ENCODE results near the gene SNX20. TPM values are rescaled to one million over a fixed set of nuclear protein-coding genes. Genes with fewer than 3 reads are reported as not detected.

SNX20 gene
- total RNA-seq: 34.9 and 35.2 TPM in 2 replicates

- peak; percentile 42 for DNase-seq (ENCODE audit: low spot score)
- H3K4me1 Mint-ChIP-seq (ENCODE audit: low read depth): peaks cover 81% of the 10 kb centered on the region
- H3K27me3 Mint-ChIP-seq (ENCODE audit: low read depth): no peaks in the 10 kb centered on the region
- H3K27ac Mint-ChIP-seq: peak within 1 kb of the TSS; percentile 87
- H3K36me3 Mint-ChIP-seq (ENCODE audit: low read depth): peaks cover 38% of the 10 kb centered on the region
- peak within 1 kb of the TSS; percentile 87 for H3K4me3 Mint-ChIP-seq (ENCODE audit: low read depth)
- intact Hi-C loops (cut with micrococcal nuclease): no loop called here
- H3K9me3 Mint-ChIP-seq: no peaks in the 10 kb centered on the region
Measured at GRCh38 chr16:50681021-50681885, at the start of gene SNX20. SNX20 (minus strand) TSS chr16:50681312; CDS start chr16:50677526, 3,786 bp downstream.

GRCh38 chr16:50724306-50724705, 43.2 kb upstream of the SNX20 start:
- Mint-ChIP-seq H3K27ac (no peak overlapping the region), H3K4me3 (ENCODE audit: low read depth) (no peak overlapping the region), H3K27me3 (ENCODE audit: low read depth) (no peaks in the 10 kb centered on the region), H3K4me1 (ENCODE audit: low read depth) (peaks cover 19% of the 10 kb centered on the region), H3K9me3 (peaks cover 28% of the 10 kb centered on the region), H3K36me3 (ENCODE audit: low read depth) (peaks cover 63% of the 10 kb centered on the region)
- intact Hi-C loops (cut with micrococcal nuclease): no loop called here
- no peak for DNase-seq (ENCODE audit: low spot score)

- H3K27ac Mint-ChIP-seq: no peak overlapping the region
- intact Hi-C loops (cut with micrococcal nuclease): no loop called here
- H3K36me3 Mint-ChIP-seq (ENCODE audit: low read depth): peaks cover 59% of the 10 kb centered on the region
- H3K4me1 Mint-ChIP-seq (ENCODE audit: low read depth): peaks cover 24% of the 10 kb centered on the region
- peaks cover 28% of the 10 kb centered on the region for H3K9me3 Mint-ChIP-seq
- H3K27me3 Mint-ChIP-seq (ENCODE audit: low read depth): no peaks in the 10 kb centered on the region
- H3K4me3 Mint-ChIP-seq (ENCODE audit: low read depth): no peak overlapping the region
- no peak for DNase-seq (ENCODE audit: low spot score)
Measured at GRCh38 chr16:50722960-50723359, 41.8 kb upstream of the SNX20 start.

- no peak for DNase-seq (ENCODE audit: low spot score)
- H3K36me3 Mint-ChIP-seq (ENCODE audit: low read depth): peaks cover 57% of the 10 kb centered on the region
- H3K4me3 Mint-ChIP-seq (ENCODE audit: low read depth): no peak overlapping the region
- H3K27ac Mint-ChIP-seq: no peak overlapping the region
- intact Hi-C loops (cut with micrococcal nuclease): no loop called here
- H3K9me3 Mint-ChIP-seq: peaks cover 28% of the 10 kb centered on the region
- H3K27me3 Mint-ChIP-seq (ENCODE audit: low read depth): no peaks in the 10 kb centered on the region
- peaks cover 28% of the 10 kb centered on the region for H3K4me1 Mint-ChIP-seq (ENCODE audit: low read depth)
Measured at GRCh38 chr16:50722405-50722737, 41.3 kb upstream of the SNX20 start.

- no peak overlapping the region for H3K4me3 Mint-ChIP-seq (ENCODE audit: low read depth)
- intact Hi-C loops (cut with micrococcal nuclease): no loop called here
- H3K9me3 Mint-ChIP-seq: peaks cover 28% of the 10 kb centered on the region
- H3K27ac Mint-ChIP-seq: no peak overlapping the region
- H3K27me3 Mint-ChIP-seq (ENCODE audit: low read depth): no peaks in the 10 kb centered on the region
- H3K4me1 Mint-ChIP-seq (ENCODE audit: low read depth): peaks cover 34% of the 10 kb centered on the region
- DNase-seq (ENCODE audit: low spot score): no peak
- peaks cover 59% of the 10 kb centered on the region for H3K36me3 Mint-ChIP-seq (ENCODE audit: low read depth)
Measured at GRCh38 chr16:50721549-50722404, 40.7 kb upstream of the SNX20 start.

GRCh38 chr16:50719401-50720337, 38.6 kb upstream of the SNX20 start:
- Mint-ChIP-seq H3K27me3 (ENCODE audit: low read depth) (no peaks in the 10 kb centered on the region), H3K27ac (no peak overlapping the region), H3K36me3 (ENCODE audit: low read depth) (peaks cover 46% of the 10 kb centered on the region), H3K4me1 (ENCODE audit: low read depth) (peaks cover 35% of the 10 kb centered on the region), H3K4me3 (ENCODE audit: low read depth) (no peak overlapping the region), H3K9me3 (peaks cover 20% of the 10 kb centered on the region)
- no peak for DNase-seq (ENCODE audit: low spot score)
- intact Hi-C loops (cut with micrococcal nuclease): no loop called here

- no peaks in the 10 kb centered on the region for H3K27me3 Mint-ChIP-seq (ENCODE audit: low read depth)
- no peak for DNase-seq (ENCODE audit: low spot score)
- H3K4me1 Mint-ChIP-seq (ENCODE audit: low read depth): peaks cover 34% of the 10 kb centered on the region
- peaks cover 38% of the 10 kb centered on the region for H3K36me3 Mint-ChIP-seq (ENCODE audit: low read depth)
- peaks cover 12% of the 10 kb centered on the region for H3K9me3 Mint-ChIP-seq
- H3K27ac Mint-ChIP-seq: no peak overlapping the region
- intact Hi-C loops (cut with micrococcal nuclease): no loop called here
- H3K4me3 Mint-ChIP-seq (ENCODE audit: low read depth): no peak overlapping the region
Measured at GRCh38 chr16:50718761-50719400, 37.8 kb upstream of the SNX20 start.

GRCh38 chr16:50718061-50718760, 37.1 kb upstream of the SNX20 start:
- no peaks in the 10 kb centered on the region for H3K27me3 Mint-ChIP-seq (ENCODE audit: low read depth)
- peaks cover 32% of the 10 kb centered on the region for H3K4me1 Mint-ChIP-seq (ENCODE audit: low read depth)
- peaks cover 5% of the 10 kb centered on the region for H3K9me3 Mint-ChIP-seq
- peaks cover 36% of the 10 kb centered on the region for H3K36me3 Mint-ChIP-seq (ENCODE audit: low read depth)
- no peak for DNase-seq (ENCODE audit: low spot score)
- H3K4me3 Mint-ChIP-seq (ENCODE audit: low read depth): no peak overlapping the region
- intact Hi-C loops (cut with micrococcal nuclease): no loop called here
- H3K27ac Mint-ChIP-seq: no peak overlapping the region

- Mint-ChIP-seq H3K27me3 (ENCODE audit: low read depth) (no peaks in the 10 kb centered on the region), H3K9me3 (no peaks in the 10 kb centered on the region), H3K4me1 (ENCODE audit: low read depth) (peaks cover 33% of the 10 kb centered on the region), H3K36me3 (ENCODE audit: low read depth) (peaks cover 30% of the 10 kb centered on the region), H3K27ac (peak overlapping the region; percentile 14), H3K4me3 (ENCODE audit: low read depth) (no peak overlapping the region)
- no peak for DNase-seq (ENCODE audit: low spot score)
- intact Hi-C loops (cut with micrococcal nuclease): no loop called here
Measured at GRCh38 chr16:50717494-50717893, 36.4 kb upstream of the SNX20 start.

- peaks cover 34% of the 10 kb centered on the region for H3K4me1 Mint-ChIP-seq (ENCODE audit: low read depth)
- no peak overlapping the region for H3K4me3 Mint-ChIP-seq (ENCODE audit: low read depth)
- intact Hi-C loops (cut with micrococcal nuclease): no loop called here
- H3K27me3 Mint-ChIP-seq (ENCODE audit: low read depth): no peaks in the 10 kb centered on the region
- H3K36me3 Mint-ChIP-seq (ENCODE audit: low read depth): peaks cover 30% of the 10 kb centered on the region
- no peak for DNase-seq (ENCODE audit: low spot score)
- H3K27ac Mint-ChIP-seq: peak overlapping the region; percentile 14
- H3K9me3 Mint-ChIP-seq: no peaks in the 10 kb centered on the region
Measured at GRCh38 chr16:50717091-50717490, 36.0 kb upstream of the SNX20 start.

- no peak for DNase-seq (ENCODE audit: low spot score)
- no peak overlapping the region for H3K27ac Mint-ChIP-seq
- no peaks in the 10 kb centered on the region for H3K9me3 Mint-ChIP-seq
- H3K36me3 Mint-ChIP-seq (ENCODE audit: low read depth): peaks cover 52% of the 10 kb centered on the region
- H3K4me1 Mint-ChIP-seq (ENCODE audit: low read depth): peaks cover 42% of the 10 kb centered on the region
- H3K27me3 Mint-ChIP-seq (ENCODE audit: low read depth): no peaks in the 10 kb centered on the region
- intact Hi-C loops (cut with micrococcal nuclease): no loop called here
- no peak overlapping the region for H3K4me3 Mint-ChIP-seq (ENCODE audit: low read depth)
Measured at GRCh38 chr16:50712956-50713355, 31.8 kb upstream of the SNX20 start.

All from activated T-helper 2 cell treated with anti-CD3 and anti-CD28 coated beads, Interferon-gamma antibody, Interleukin-2, Interleukin-4, amounts not matched to agents 10 μg/mL and 5 μg/mL and 100 μg/mL, durations not matched to agents 14 hours and 24 hours and 36 hours (primary cell).